HT1080 (cell line): ENCODE results near the gene RAD51B. TPM values are rescaled to one million over a fixed set of nuclear protein-coding genes. Genes with fewer than 3 reads are reported as not detected.
"Not testable (repeated sequence)": the region's sequence is repeated elsewhere in the genome, so short reads cannot be mapped to it uniquely, and the experiment has no call there.

ENCODE experiments used
- DNase-seq: peaks from one replicate; pipeline ENCODE4 v3.0.0-alpha.2; 2015; ENCODE audit warnings: low read depth
- total RNA-seq: library from RNA; depleted of rRNA; stranded (reverse); fragments of >200 nt; shearing (Covaris generic); gene quantifications from 2 replicates; pipeline ENCODE4 v1.2.3, GENCODE V29; 2014

Gene RAD51B
- total RNA-seq, 1 experiment from 2014 or later = 8.5 TPM

- no peak for DNase-seq
These were observed 255.9 kb downstream of the RAD51B start for GRCh38 chr14:68075382-68076029.

GRCh38 chr14:68076451-68076850 is 256.9 kb downstream of the RAD51B start:
- peak; percentile 3 for DNase-seq

GRCh38 chr14:68079941-68080697 is 260.5 kb downstream of the RAD51B start:
- DNase-seq = no peak

- no peak for DNase-seq
These were observed 261.9 kb downstream of the RAD51B start for GRCh38 chr14:68081489-68081888.

GRCh38 chr14:68082698-68083291 is 263.2 kb downstream of the RAD51B start:
- no peak for DNase-seq

GRCh38 chr14:68084256-68084655 is 264.7 kb downstream of the RAD51B start:
- DNase-seq = peak; percentile 35

GRCh38 chr14:68085742-68086141 is 266.2 kb downstream of the RAD51B start:
- DNase-seq = no peak

- DNase-seq = no peak
These were observed 268.9 kb downstream of the RAD51B start for GRCh38 chr14:68088451-68088854.

- no peak for DNase-seq
These were observed 269.7 kb downstream of the RAD51B start for GRCh38 chr14:68089146-68089731.

GRCh38 chr14:68094158-68094557 is 274.6 kb downstream of the RAD51B start:
- DNase-seq = peak; percentile 24

- no peak for DNase-seq
These were observed 275.2 kb downstream of the RAD51B start for GRCh38 chr14:68094752-68095151.

- DNase-seq = no peak
These were observed 278.1 kb downstream of the RAD51B start for GRCh38 chr14:68097727-68098126.

- DNase-seq = no peak
These were observed 279.3 kb downstream of the RAD51B start for GRCh38 chr14:68098834-68099233.

- no peak for DNase-seq
These were observed 280.0 kb downstream of the RAD51B start for GRCh38 chr14:68099495-68100045.

GRCh38 chr14:68101715-68102301 is 282.2 kb downstream of the RAD51B start:
- not testable (repeated sequence) for DNase-seq

GRCh38 chr14:68103853-68104252 is 284.3 kb downstream of the RAD51B start:
- no peak for DNase-seq

GRCh38 chr14:68104518-68104917 is 284.9 kb downstream of the RAD51B start:
- DNase-seq = peak; percentile 24

GRCh38 chr14:68105816-68106215 is 286.2 kb downstream of the RAD51B start:
- DNase-seq = no peak

- no peak for DNase-seq
These were observed 286.9 kb downstream of the RAD51B start for GRCh38 chr14:68106456-68106855.

- no peak for DNase-seq
These were observed 287.3 kb downstream of the RAD51B start for GRCh38 chr14:68106905-68107304.

- no peak for DNase-seq
These were observed 289.7 kb downstream of the RAD51B start for GRCh38 chr14:68109132-68109900.
